ENCODE data around the gene TIMM8B. TPM values are rescaled to one million over a fixed set of nuclear protein-coding genes. Genes with fewer than 3 reads are reported as not detected.
A peak's percentile ranks its signal among the peaks of the same experiment; 100 is the strongest.

Gene TIMM8B
- total and polyA plus RNA-seq, 9 of the 15 experiments (the other 6 are each of a cell fraction or from before 2014, with no cell fraction given) = 95.8 to 338 (median 145) TPM

GRCh38 chr11:112044961-112045360, 41.6 kb downstream of the TIMM8B start (continued):
- TF ChIP-seq NR2C2 (CRISPR knock-in tag; IDR thresholded peaks at IDR 0.05) (no peak), NR2C2 (tag; IDR thresholded peaks at IDR 0.05) (no peak), SMAD3 (CRISPR knock-in tag; conservative IDR thresholded peaks at IDR 0.05) (no peak), RBBP5 (IDR thresholded peaks at IDR 0.05; ENCODE audit: borderline replicate concordance, insufficient read depth, low read length, poor library complexity, severe bottlenecking) (no peak), PPARD (CRISPR knock-in tag; IDR thresholded peaks at IDR 0.05) (no peak), MCM3 (IDR thresholded peaks at IDR 0.05) (no peak), ELF1 (tag; IDR thresholded peaks at IDR 0.05) (0 out of 2 replicates have a peak, but pooled peaks have one; percentile 29), CGGBP1 (CRISPR knock-in tag; IDR thresholded peaks at IDR 0.05) (no peak), E2F4 (CRISPR knock-in tag; IDR thresholded peaks at IDR 0.05; ENCODE audit: low read depth) (no peak), PHB (CRISPR knock-in tag; IDR thresholded peaks at IDR 0.05) (no peak), ZNF592 (IDR thresholded peaks at IDR 0.05) (no peak), MAFF (IDR thresholded peaks at IDR 0.05; ENCODE audit: low read length) (peak; percentile 44; the same call in 1 of the 2 replicates), HDAC3 (IDR thresholded peaks at IDR 0.05; ENCODE audit: borderline replicate concordance, partially characterized antibody) (peak; percentile 46), SP2 (IDR thresholded peaks at IDR 0.05; ENCODE audit: extremely low read depth, low read depth, low read length, poor library complexity, severe bottlenecking) (no peak), ZBTB17 (CRISPR knock-in tag; IDR thresholded peaks at IDR 0.05) (no peak), JUN (IDR thresholded peaks at IDR 0.05; ENCODE audit: borderline replicate concordance, low read depth, low read length) (no peak), JUN (CRISPR knock-in tag; IDR thresholded peaks at IDR 0.05; ENCODE audit: borderline replicate concordance) (no peak), CAMTA2 (CRISPR knock-in tag; conservative IDR thresholded peaks at IDR 0.05) (no peak)
